K562 treated with DMSO at 1 percent for 24 hours (cell line): ENCODE results near the gene DUOX2. TPM values are rescaled to one million over a fixed set of nuclear protein-coding genes. Genes with fewer than 3 reads are reported as not detected.

Experiments
- total RNA-seq: library from RNA; unstranded; fragments of 300-600 nt; gene quantifications from 2 replicates; pipeline ENCODE4 v1.2.3, GENCODE V29; 2022; ENCODE audit warnings: low read depth; ENCODE audit not compliant: insufficient read depth

DUOX2 gene
- not detected in 2 replicates for total RNA-seq

GRCh38 chr15:45114076-45114750 is at the start of gene DUOX2, which contains the start of gene DUOXA2:
DUOX2 (minus strand) TSS chr15:45114172; CDS start chr15:45113411, 761 bp downstream.
DUOXA2 (plus strand) TSS chr15:45114326; CDS start chr15:45114606, 280 bp downstream.

GRCh38 chr15:45129651-45130129 is 15.7 kb upstream of the DUOX2 start, which contains the start of the genes DUOX1 and DUOXA1:
DUOX1 (plus strand) TSS chr15:45129994; CDS start chr15:45131967, 1,973 bp downstream.
DUOXA1 (minus strand) TSS chr15:45129879; CDS start chr15:45123014, 6,865 bp downstream.

Other genes starting within 250 kb of the DUOX2 start
- not detected in 2 replicates for gene TERB2, start 157.5 kb downstream of the DUOX2 start, total RNA-seq
- 33.1 and 33.2 TPM in 2 replicates for gene SORD, start 91.0 kb downstream of the DUOX2 start, total RNA-seq
- not detected in 2 replicates for gene DUOXA2, start 154 bp upstream of the DUOX2 start, total RNA-seq
- gene DUOXA1, start 15.7 kb upstream of the DUOX2 start, total RNA-seq, result not detected in 2 replicates
- 0.23 and 0.70 TPM in 2 replicates for gene DUOX1, start 15.8 kb upstream of the DUOX2 start, total RNA-seq
- 2.6 and 2.8 TPM in 2 replicates for gene SHF, start 73.8 kb upstream of the DUOX2 start, total RNA-seq
- gene SLC28A2, start 138.1 kb upstream of the DUOX2 start, total RNA-seq, result not detected in 2 replicates